GM10266 (cell line): ENCODE measurements around the gene HCST.
A peak's percentile ranks its signal among the peaks of the same experiment; 100 is the strongest.

Source experiments
- DNase-seq: peaks from one replicate; pipeline ENCODE4 v3.0.0; 2012; ENCODE audit errors: extremely low spot score
- CTCF ChIP-seq: IDR thresholded peaks from 2 replicates; pipeline ENCODE4 v1.5.1; 2012; ENCODE audit warnings: mild to moderate bottlenecking, low read depth; ENCODE audit not compliant: control insufficient read depth, insufficient read depth; ENCODE audit errors: missing control alignments

HCST gene

GRCh38 chr19:35901854-35902661, at the start of gene HCST:
Gene HCST (plus strand): TSS chr19:35902529. CDS start chr19:35902594, 65 bp downstream.
- no peak for TF ChIP-seq CTCF
- DNase-seq = no peak

DNA sequence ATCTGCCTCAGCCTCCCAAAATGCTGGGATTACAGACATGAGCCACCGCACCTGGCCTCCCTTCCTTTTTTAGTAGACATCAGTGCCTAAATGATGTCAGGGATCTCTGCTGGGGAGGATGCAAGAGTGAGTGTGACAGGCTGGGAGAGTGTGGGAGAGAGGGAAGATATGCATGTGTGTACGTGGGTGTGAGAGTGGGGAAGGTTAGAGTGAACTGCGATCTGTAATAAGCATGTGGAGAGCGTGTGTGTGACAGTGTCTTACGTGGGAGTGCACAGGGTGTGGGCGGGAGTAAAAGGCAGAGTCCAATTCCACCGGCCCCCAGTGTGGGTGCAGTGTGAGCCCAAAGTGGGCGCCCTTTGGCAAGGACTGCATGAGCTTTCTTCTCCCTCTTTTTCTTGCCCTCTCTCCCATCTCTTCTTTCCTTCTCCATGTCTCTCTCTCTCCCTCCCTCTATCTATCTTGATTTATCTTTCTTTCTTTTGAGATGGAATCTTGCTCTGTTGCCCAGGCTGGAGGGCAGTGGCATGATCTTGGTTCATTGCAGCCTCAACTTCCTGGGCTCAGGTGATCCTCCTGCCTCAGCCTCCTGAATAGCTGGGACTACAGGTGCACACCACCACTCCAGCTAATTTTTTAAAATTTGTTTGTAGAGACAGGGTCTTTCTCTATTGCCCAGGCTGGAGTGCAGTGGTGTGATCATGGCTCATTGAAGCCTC, 49.1 kb upstream of the HCST start:
- no peak for TF ChIP-seq CTCF
- DNase-seq = no peak

DNA sequence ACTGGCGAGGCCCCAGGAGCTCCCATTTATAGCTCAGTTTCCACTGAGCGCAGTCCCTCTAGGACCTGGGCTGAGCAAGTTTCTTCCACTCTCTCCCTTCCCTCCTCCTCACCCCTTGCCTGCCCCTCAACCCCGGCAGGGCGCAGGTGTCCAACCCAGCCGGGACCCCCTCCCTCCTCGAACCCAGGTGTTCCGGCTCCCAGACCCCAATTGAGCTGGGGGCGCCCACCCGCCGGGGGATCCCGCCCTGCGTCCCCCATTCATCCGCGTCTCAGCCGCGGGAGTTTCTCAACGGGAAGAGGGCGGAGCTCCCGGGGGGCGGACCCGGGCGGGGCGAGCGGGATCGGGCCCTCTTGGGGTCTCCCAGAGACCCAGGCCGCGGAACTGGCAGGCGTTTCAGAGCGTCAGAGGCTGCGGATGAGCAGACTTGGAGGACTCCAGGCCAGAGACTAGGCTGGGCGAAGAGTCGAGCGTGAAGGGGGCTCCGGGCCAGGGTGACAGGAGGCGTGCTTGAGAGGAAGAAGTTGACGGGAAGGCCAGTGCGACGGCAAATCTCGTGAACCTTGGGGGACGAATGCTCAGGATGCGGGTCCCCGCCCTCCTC, 45.7 kb upstream of the HCST start, which contains the start of gene KIRREL2:
KIRREL2 (plus strand) TSS at position 366 of the 604 bp plus-strand sequence; CDS start at position 575, 209 bp downstream.
- TF ChIP-seq CTCF = no peak
- DNase-seq = peak; percentile 68

DNA sequence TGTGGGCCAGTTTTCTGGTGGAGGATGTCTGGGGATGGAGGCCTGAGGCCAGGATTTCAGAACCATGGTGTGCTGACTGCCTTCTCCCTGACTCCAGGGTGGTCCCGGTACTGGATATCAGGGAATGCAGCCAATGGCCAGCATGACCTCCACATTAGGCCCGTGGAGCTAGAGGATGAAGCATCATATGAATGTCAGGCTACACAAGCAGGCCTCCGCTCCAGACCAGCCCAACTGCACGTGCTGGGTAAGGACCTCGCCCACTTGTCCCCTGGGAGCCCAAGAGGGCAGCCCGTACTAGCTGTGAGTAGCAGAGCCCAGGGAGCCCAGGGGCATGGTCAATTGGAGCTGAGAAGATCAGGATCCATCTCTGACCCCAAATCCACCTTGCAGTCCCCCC, 44.0 kb upstream of the HCST start:
- no peak for DNase-seq
- TF ChIP-seq CTCF = no peak

DNA sequence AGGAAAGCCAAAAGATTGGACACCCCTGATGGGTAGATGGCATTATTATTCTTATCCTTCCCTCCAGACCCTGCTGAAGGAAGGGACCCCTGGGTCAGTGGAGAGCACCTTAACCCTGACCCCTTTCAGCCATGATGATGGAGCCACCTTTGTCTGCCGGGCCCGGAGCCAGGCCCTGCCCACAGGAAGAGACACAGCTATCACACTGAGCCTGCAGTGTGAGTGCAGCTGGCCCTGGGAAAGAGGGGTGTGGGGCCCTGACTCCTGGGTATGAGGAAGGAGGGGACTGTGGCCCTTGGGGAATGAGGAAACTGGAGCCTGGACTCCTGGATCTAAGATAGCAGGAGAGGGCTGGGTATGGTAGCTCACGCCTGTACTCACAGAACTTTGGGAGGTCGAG, 42.9 kb upstream of the HCST start:
- no peak for DNase-seq

DNA sequence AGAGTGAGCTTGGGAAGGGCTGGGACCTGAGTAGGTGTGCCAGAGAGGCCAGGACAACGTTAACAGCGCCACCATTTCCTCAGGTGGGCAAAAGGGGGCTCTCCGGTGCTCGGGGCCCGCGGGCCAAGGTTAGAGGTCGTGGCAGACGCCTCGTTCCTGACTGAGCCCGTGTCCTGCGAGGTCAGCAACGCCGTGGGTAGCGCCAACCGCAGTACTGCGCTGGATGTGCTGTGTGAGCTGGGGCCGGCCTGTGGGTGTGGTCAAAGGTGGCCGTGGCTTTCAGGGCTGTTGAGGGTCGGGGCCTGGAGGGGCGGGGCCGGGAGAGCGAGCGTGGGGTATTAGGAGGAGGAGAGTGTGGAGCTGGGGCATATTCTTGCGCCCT, 41.9 kb upstream of the HCST start:
- DNase-seq = no peak
- no peak for TF ChIP-seq CTCF

More for the DNA sequence above, 42.9 kb upstream of the HCST start:
- no peak for TF ChIP-seq CTCF
